Breast epithelium (tissue), 4 donors: ENCODE data around the gene ADAMTS17. TPM values are rescaled to one million over a fixed set of nuclear protein-coding genes. Genes with fewer than 3 reads are reported as not detected.
"Not testable (repeated sequence)": the region's sequence is repeated elsewhere in the genome, so short reads cannot be mapped to it uniquely, and the experiment has no call there.

Experiments used
- DNase-seq, 2 donors: peaks; one replicate each; pipeline ENCODE4 v3.0.0-alpha.2; 2019; ENCODE audit warnings: low spot score in 2 of 2
- H3K27ac ChIP-seq, 2 donors: fragments of 200-600 bp; sonication (generic) in 1 of 2; one replicate each; pipeline ENCODE4 v1.5.1; 2016 to 2019; ENCODE audit warnings: mild to moderate bottlenecking in 1 of 2
- H3K27me3 ChIP-seq, 2 donors: fragments of 200-600 bp; sonication (generic) in 1 of 2; one replicate each; pipeline versions ENCODE4 v1.5.1 to v1.6.0; 2017 to 2019; ENCODE audit warnings: control low read depth in 1 of 2, mild to moderate bottlenecking in 1 of 2
- H3K36me3 ChIP-seq: fragments of 200-600 bp; one replicate; pipeline ENCODE4 v1.5.1; 2019
- H3K4me1 ChIP-seq, 2 donors: fragments of 200-600 bp; sonication (generic); one replicate each; pipeline ENCODE4 v1.5.1; 2016 to 2019; ENCODE audit warnings: control low read depth in 1 of 2
- H3K4me3 ChIP-seq, 3 donors: fragments of 200-600 bp; sonication (generic); 1 replicate in 2 of 3; 2 replicates in 1 of 3; pipeline ENCODE4 v1.5.1; 2016 to 2019; ENCODE audit warnings: mild to moderate bottlenecking in 3 of 3, moderate library complexity in 2 of 3
- H3K9me3 ChIP-seq, 2 donors: fragments of 200-600 bp; sonication (generic) in 1 of 2; one replicate each; pipeline ENCODE4 v1.5.1; 2016 to 2019; ENCODE audit warnings: control low read depth in 1 of 2
- CTCF ChIP-seq, 3 donors: fragments of 450-650 bp; IDR thresholded peaks; one replicate each; pipeline ENCODE4 v1.5.1; 2016 to 2017; ENCODE audit warnings: antibody characterized with exemption in 3 of 3, mild to moderate bottlenecking in 3 of 3, moderate library complexity in 3 of 3
- POLR2A ChIP-seq: fragments of 450-650 bp; IDR thresholded peaks from one replicate; pipeline ENCODE4 v1.6.1; 2016; ENCODE audit warnings: antibody characterized with exemption, mild to moderate bottlenecking, moderate library complexity
- POLR2AphosphoS5 ChIP-seq, 3 donors: sonication (generic); formaldehyde crosslinking; IDR thresholded peaks; one replicate each; pipeline ENCODE4 v1.6.1; 2017; ENCODE audit warnings: antibody characterized with exemption in 3 of 3
- intact Hi-C: fragments of 100-400 bp; cut with DNase I; formaldehyde crosslinking; loops from one replicate; pipeline ENCODE4 v1.15.1; 2023; ENCODE audit warnings: low total_unique reads
- total RNA-seq, 3 donors: library from RNA; depleted of rRNA; stranded (reverse); fragments of >200 nt; gene quantifications; one replicate each; pipeline ENCODE4 v1.1.0, GENCODE V29; 2016

The ADAMTS17 gene
- total RNA-seq, 3 donors from 2014 or later: 5.1 to 8.0 (median 5.9) TPM

- Histone ChIP-seq H3K4me1 (no peaks in the 10 kb centered on the region), H3K9me3 (no peaks in the 10 kb centered on the region), H3K27me3 (no peaks in the 10 kb centered on the region), H3K36me3 (no peaks in the 10 kb centered on the region), H3K4me3 (no peak overlapping the region), H3K27ac (no peak overlapping the region)
- intact Hi-C loops: no loop called here
- TF ChIP-seq POLR2AphosphoS5 (IDR thresholded peaks at IDR 0.05): no peak
- TF ChIP-seq CTCF (IDR thresholded peaks at IDR 0.05): no peak
- no peak for TF ChIP-seq POLR2A
- no peak for DNase-seq
Observed at GRCh38 chr15:99930696-99931095, 411.1 kb downstream of the ADAMTS17 start.

- Histone ChIP-seq H3K27ac (no peak overlapping the region), H3K27me3 (no peaks in the 10 kb centered on the region), H3K4me1 (no peaks in the 10 kb centered on the region), H3K36me3 (no peaks in the 10 kb centered on the region), H3K4me3 (peak overlapping the region in 1 of 3 donors; percentile 51), H3K9me3 (no peaks in the 10 kb centered on the region)
- TF ChIP-seq POLR2AphosphoS5 (IDR thresholded peaks at IDR 0.05) (no peak), POLR2A (no peak), CTCF (IDR thresholded peaks at IDR 0.05) (no peak)
- DNase-seq: no peak
- intact Hi-C loops: no loop called here
Observed at GRCh38 chr15:99929266-99929665, 412.5 kb downstream of the ADAMTS17 start.

- no peaks in the 10 kb centered on the region for H3K4me1 ChIP-seq
- no peaks in the 10 kb centered on the region for H3K36me3 ChIP-seq
- TF ChIP-seq CTCF (IDR thresholded peaks at IDR 0.05) (peak; percentile 20 to 69 (median 55)), POLR2A (no peak)
- H3K27ac ChIP-seq: peak overlapping the region; percentile 73 to 81
- intact Hi-C loops: no loop called here
- peak; percentile 61 to 82 for DNase-seq
- H3K9me3 ChIP-seq: no peaks in the 10 kb centered on the region
- H3K4me3 ChIP-seq: peak overlapping the region; percentile 38 to 64 (median 51)
- H3K27me3 ChIP-seq: no peaks in the 10 kb centered on the region
Observed at GRCh38 chr15:99928429-99928981, 413.3 kb downstream of the ADAMTS17 start.

DNA sequence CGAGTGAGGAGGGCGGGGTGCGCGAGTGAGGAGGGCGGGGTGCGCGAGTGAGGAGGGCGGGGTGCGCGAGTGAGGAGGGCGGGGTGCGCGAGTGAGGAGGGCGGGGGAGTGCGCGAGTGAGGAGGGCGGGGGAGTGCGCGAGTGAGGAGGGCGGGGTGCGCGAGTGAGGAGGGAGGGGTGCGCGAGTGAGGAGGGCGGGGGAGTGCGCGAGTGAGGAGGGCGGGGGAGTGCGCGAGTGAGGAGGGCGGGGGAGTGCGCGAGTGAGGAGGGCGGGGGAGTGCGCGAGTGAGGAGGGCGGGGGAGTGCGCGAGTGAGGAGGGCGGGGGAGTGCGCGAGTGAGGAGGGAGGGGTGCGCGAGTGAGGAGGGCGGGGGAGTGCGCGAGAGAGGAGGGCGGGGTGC, 415.2 kb downstream of the ADAMTS17 start:
- H3K27ac ChIP-seq, H3K4me1 ChIP-seq, H3K27me3 ChIP-seq, intact Hi-C loops, H3K9me3 ChIP-seq, H3K36me3 ChIP-seq, DNase-seq: not testable (repeated sequence)
- H3K4me3 ChIP-seq: peak overlapping the region in 2 of 3 donors; percentile 47 to 73

DNA sequence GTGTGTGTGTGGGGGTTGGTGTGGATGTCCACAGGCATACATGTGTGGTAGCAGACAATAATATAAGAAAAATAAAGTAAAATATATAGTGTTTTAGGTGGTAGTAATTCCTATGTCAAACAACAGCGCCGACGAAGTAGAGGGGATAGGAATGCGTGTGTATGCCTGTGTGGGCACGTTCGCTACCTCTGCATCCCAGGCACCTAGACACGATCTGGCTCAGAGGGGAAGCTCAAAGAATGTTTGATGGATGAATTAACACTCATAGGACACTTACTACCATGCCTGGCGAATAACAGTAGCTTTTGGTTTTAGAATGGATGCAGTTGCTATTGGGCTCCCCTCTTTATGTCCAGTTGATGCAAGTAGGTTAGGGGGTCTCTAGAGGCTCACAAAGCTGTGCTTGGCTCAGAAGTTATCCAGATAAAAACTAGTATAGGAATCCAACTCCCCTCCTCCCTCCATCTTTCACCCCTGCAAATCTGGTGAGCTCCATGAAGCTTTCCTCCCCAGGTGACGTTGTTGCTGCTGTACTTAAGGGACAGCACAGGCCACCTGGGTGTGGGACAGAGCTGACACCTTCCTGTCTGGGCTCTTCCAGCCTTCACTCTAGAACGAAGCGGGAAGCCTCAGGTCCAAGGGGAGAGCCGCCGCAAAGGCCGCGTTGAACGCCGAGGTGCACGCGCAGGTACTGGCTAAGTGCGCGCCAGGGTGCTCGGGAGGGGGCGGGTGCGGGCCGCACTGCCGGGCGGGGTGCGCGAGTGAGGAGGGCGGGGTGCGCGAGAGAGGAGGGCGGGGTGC, 415.9 kb downstream of the ADAMTS17 start:
- H3K27me3 ChIP-seq: no peaks in the 10 kb centered on the region
- peak overlapping the region; percentile 58 to 80 for H3K27ac ChIP-seq
- H3K36me3 ChIP-seq: no peaks in the 10 kb centered on the region
- H3K9me3 ChIP-seq: no peaks in the 10 kb centered on the region
- no peak for TF ChIP-seq POLR2A
- TF ChIP-seq POLR2AphosphoS5 (IDR thresholded peaks at IDR 0.05): no peak
- peak; percentile 54 to 65 for DNase-seq
- H3K4me3 ChIP-seq: peak overlapping the region; percentile 41 to 73 (median 47)
- intact Hi-C loops: no loop called here
- H3K4me1 ChIP-seq: no peaks in the 10 kb centered on the region

- Histone ChIP-seq H3K4me1 (no peaks in the 10 kb centered on the region), H3K27me3 (no peaks in the 10 kb centered on the region), H3K36me3 (no peaks in the 10 kb centered on the region), H3K27ac (no peak overlapping the region), H3K9me3 (no peaks in the 10 kb centered on the region), H3K4me3 (no peak overlapping the region)
- intact Hi-C loops: no loop called here
- no peak for DNase-seq
- no peak for TF ChIP-seq CTCF (IDR thresholded peaks at IDR 0.05)
- TF ChIP-seq POLR2A: no peak
Observed at GRCh38 chr15:99923711-99924110, 418.1 kb downstream of the ADAMTS17 start.
